GM18526 (cell line): Measurements from ENCODE around the gene KRT12.

Experiments
- POLR2A ChIP-seq: IDR thresholded peaks from 3 replicates; pipeline ENCODE4 v1.6.1; 2011; ENCODE audit not compliant: insufficient read length; ENCODE audit errors: extremely low read depth

The KRT12 gene

DNA sequence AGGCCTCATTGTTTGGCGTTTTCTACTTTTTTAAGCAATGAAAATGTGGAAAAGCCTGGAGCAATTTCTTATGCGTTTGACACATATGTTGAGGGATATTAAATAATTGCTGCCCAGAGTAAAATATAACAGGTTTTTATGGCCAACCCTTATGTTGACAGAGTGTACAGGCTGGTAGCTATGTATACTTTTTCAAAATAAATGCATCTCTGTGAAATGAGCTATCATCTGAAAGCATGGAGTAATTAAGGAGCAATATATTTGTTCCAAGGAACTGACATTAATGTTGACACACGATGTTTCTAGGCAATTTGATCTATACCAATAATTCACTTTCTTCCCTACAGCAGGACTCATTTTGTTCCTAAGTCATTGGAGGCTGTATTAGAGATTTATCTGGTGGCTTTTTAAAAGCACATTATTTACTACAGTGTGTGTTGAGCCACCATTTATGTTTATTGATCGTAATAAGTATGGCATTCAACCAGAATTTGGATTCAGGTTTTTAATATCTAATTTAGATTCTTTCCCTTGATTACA is 30.0 kb upstream of the KRT12 start:
- no peak for TF ChIP-seq POLR2A

GRCh38 chr17:40895106-40895730 is 28.2 kb upstream of the KRT12 start:
- no peak for TF ChIP-seq POLR2A

DNA sequence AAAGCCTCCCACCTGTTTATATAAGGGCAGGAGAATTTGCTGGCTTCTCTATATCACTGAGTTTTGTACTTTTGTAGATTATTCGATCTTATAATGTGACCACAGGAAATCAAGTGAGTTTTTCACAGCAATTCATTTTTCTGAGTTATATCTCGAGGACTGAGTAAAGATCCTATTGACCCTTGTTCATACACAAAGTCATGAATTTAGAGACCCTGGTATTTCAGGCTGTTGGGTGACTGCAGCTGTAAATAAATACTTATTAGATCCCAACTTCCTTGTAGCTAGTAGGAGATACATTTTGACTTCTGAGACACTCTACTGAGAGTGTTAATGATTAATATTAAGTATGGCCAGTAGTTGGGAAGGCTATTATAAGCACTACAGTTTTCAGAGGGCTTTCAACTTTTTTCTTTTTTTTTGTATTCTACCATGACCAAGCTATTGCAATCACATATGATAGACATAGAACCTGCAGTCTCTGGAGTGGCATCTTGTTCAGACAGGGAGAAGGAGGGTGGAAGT is 21.2 kb upstream of the KRT12 start:
- no peak for TF ChIP-seq POLR2A

GRCh38 chr17:40886090-40886489 is 19.1 kb upstream of the KRT12 start:
- no peak for TF ChIP-seq POLR2A

- no peak for TF ChIP-seq POLR2A
Observed at GRCh38 chr17:40884708-40885512, 17.9 kb upstream of the KRT12 start, which contains the start of gene KRT20. TSS of gene KRT20 (minus strand) at chr17:40885242. CDS start at chr17:40885185, 57 bp downstream.

- TF ChIP-seq POLR2A: no peak
Observed at GRCh38 chr17:40883626-40884334, 16.8 kb upstream of the KRT12 start.

- TF ChIP-seq POLR2A: no peak
Observed at GRCh38 chr17:40883031-40883430, 16.0 kb upstream of the KRT12 start.

DNA sequence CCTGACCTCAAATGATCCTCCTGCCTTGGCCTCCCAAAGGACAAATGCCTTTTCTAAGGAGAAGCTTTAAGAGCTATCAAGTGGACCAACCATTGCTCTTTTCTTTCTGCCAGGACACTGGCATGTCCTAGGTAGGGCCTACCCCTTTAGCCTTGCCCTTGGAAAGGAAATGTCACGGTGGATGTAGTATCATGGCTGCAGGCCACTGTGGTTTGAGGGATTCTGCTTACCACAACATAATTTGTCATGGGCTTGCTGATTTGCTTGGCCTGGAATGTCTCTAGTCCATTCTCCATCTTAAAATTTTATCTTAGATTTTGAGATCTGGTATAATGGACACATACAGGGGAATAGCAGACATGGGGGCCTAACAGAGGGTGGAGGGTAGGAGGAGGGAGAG is 12.0 kb upstream of the KRT12 start:
- no peak for TF ChIP-seq POLR2A

DNA sequence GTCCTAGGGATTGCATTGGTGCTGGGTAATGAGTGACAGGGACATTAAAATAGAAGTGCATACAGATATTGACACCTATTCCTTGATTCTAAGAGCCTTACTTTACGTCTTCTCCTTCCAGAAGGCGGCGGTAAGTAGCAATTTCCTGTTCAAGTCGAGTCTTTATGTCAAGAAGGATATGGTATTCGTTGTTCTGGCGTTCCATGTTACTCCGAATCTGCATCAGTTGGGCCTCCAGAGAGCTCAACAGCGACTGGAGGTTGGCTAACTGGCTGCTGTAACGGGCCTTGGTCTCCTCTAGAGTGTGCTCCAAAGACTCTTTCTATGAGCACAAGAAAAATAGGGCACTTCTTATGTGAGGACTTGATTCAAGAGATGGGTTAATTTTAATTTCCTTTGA is 11.0 kb upstream of the KRT12 start:
- TF ChIP-seq POLR2A: no peak

- no peak for TF ChIP-seq POLR2A
Observed at GRCh38 chr17:40873801-40874200, 6.8 kb upstream of the KRT12 start.

- TF ChIP-seq POLR2A: no peak
Observed at GRCh38 chr17:40873255-40873654, 6.2 kb upstream of the KRT12 start.

GRCh38 chr17:40872416-40872815 is 5.4 kb upstream of the KRT12 start:
- TF ChIP-seq POLR2A: no peak

DNA sequence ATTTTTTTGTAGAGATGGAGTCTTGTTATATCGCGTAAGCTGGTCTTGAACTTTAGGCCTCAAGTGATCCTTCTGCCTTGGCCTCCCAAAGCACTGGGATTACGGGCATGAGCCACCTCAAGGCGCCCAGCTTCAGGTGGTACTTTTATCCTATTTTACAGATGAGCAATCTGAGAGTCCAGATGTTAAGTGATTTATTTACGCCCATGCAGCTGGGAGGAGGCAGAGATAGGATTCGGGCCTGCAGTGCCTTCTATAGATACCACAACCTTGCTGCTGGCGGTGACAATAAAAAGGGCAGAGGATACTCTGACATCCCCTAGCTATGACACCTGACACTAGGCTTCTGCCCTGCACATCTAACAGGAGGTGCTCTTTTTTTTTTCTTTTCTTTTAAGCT is 4.3 kb upstream of the KRT12 start:
- no peak for TF ChIP-seq POLR2A

DNA sequence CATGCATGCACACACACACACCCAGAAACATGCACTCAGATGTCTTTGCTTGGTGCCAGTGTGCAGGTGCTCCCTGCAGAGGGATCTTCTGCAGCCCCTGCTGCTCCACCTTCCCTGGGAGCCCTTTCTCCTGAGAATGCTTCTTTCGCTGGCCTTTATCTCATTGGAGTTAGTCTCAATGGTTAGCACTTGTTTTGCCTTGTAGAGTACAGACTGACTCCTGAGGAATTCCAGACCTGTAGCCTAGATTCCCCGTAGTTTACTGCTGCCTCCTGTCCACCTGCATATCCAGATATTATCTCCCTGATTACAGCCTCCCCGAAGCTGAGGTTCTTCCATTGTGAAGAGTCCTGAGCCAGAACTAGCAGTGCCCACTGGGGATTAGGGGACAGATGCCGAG is 3.1 kb upstream of the KRT12 start:
- no peak for TF ChIP-seq POLR2A

- TF ChIP-seq POLR2A: no peak
Observed at GRCh38 chr17:40864661-40865390, 2.2 kb downstream of the KRT12 start.

GRCh38 chr17:40862985-40863733 is 3.9 kb downstream of the KRT12 start:
- TF ChIP-seq POLR2A: no peak
